Suppressor macrophage (primary cell): Measurements from ENCODE around the gene ATP5MK.
"Not testable (repeated sequence)": the region's sequence is repeated elsewhere in the genome, so short reads cannot be mapped to it uniquely, and the experiment has no call there.

Source experiments
- DNase-seq, 4 experiments: peaks; one replicate each; pipeline ENCODE4 v3.0.0-alpha.2; 2020 to 2022

Gene ATP5MK

GRCh38 chr10:103395754-103396066, 565 bp downstream of the ATP5MK start:
- no peak for DNase-seq

GRCh38 chr10:103394180-103394579, 2.1 kb downstream of the ATP5MK start:
- peak in 1 of 4 experiments; percentile 8 for DNase-seq

GRCh38 chr10:103382769-103383168, 13.5 kb downstream of the ATP5MK start:
- DNase-seq, result no peak

- no peak for DNase-seq
Observed at GRCh38 chr10:103374263-103374662, 22.0 kb downstream of the ATP5MK start.

- DNase-seq, result no peak
Observed at GRCh38 chr10:103373544-103373943, 22.7 kb downstream of the ATP5MK start.

GRCh38 chr10:103367782-103368518, 28.3 kb downstream of the ATP5MK start, which contains the start of gene TAF5:
TAF5 (plus strand) TSS chr10:103367976; CDS start chr10:103367990, 14 bp downstream.
- peak; percentile 93 to 97 (median 96) for DNase-seq

- no peak for DNase-seq
Observed at GRCh38 chr10:103367379-103367781, 28.9 kb downstream of the ATP5MK start.

- not testable (repeated sequence) for DNase-seq
Observed at GRCh38 chr10:103360791-103361190, 35.5 kb downstream of the ATP5MK start.

GRCh38 chr10:103359493-103359892, 36.8 kb downstream of the ATP5MK start:
- not testable (repeated sequence) for DNase-seq

- DNase-seq, result no peak
Observed at GRCh38 chr10:103355906-103356599, 40.2 kb downstream of the ATP5MK start.

- DNase-seq, result not testable (repeated sequence)
Observed at GRCh38 chr10:103354567-103354966, 41.7 kb downstream of the ATP5MK start.

- DNase-seq, result peak in 1 of 4 experiments; percentile 6
Observed at GRCh38 chr10:103353281-103353680, 43.0 kb downstream of the ATP5MK start.

GRCh38 chr10:103350517-103351260, 45.6 kb downstream of the ATP5MK start, which contains the start of gene PCGF6:
PCGF6 (minus strand) TSS chr10:103351140; CDS start chr10:103351066, 74 bp downstream.
- peak; percentile 84 to 93 (median 90) for DNase-seq

GRCh38 chr10:103350175-103350516, 46.1 kb downstream of the ATP5MK start:
- DNase-seq, result no peak
